SK-N-SH (cell line): ENCODE data around the gene PROM1.

Experiments used
- CHD2 ChIP-seq: fragments of 150-350 bp; IDR thresholded peaks from 2 replicates; pipeline ENCODE4 v1.6.1; 2018; ENCODE audit warnings: low read length; ENCODE audit not compliant: partially characterized antibody
- EP300 ChIP-seq, 2 experiments: IDR thresholded peaks; 2 replicates each; pipeline versions ENCODE4 v1.4.0 to v1.6.1; 2012; ENCODE audit warnings: borderline replicate concordance in 1 of 2, low read depth in 1 of 2, low read length in 1 of 2
- EZH2phosphoT487 ChIP-seq: fragments of 200-600 bp; sonication (generic); IDR thresholded peaks from 2 replicates; pipeline ENCODE4 v1.6.1; 2017; ENCODE audit warnings: low read depth, mixed run types, mild to moderate bottlenecking, antibody characterized with exemption, moderate library complexity, borderline replicate concordance
- FOXM1 ChIP-seq: IDR thresholded peaks from 2 replicates; pipeline ENCODE4 v1.4.0; 2012; ENCODE audit warnings: low read depth, mild to moderate bottlenecking
- IRF3 ChIP-seq: fragments of 150-350 bp; IDR thresholded peaks from 2 replicates; pipeline ENCODE4 v1.6.1; 2016; ENCODE audit warnings: mild to moderate bottlenecking, low read depth, low read length
- JUND ChIP-seq: IDR thresholded peaks from 2 replicates; pipeline ENCODE4 v1.4.0; 2012
- RCOR1 ChIP-seq: fragments of 150-350 bp; IDR thresholded peaks from 2 replicates; pipeline ENCODE4 v1.6.1; 2017; ENCODE audit warnings: antibody characterized with exemption, low read length
- RFX5 ChIP-seq: IDR thresholded peaks from 2 replicates; pipeline ENCODE4 v1.6.1; 2012; ENCODE audit warnings: mild to moderate bottlenecking, improper control_type of control experiment, low read length
- TAF1 ChIP-seq: IDR thresholded peaks from 2 replicates; pipeline ENCODE4 v1.6.1; 2012; ENCODE audit warnings: low read depth, mild to moderate bottlenecking, low read length, moderate library complexity, borderline replicate concordance
- USF1 ChIP-seq: IDR thresholded peaks from 2 replicates; pipeline ENCODE4 v1.4.0; 2012; ENCODE audit warnings: low read depth, borderline replicate concordance
- TF ChIP-seq, protein P1 (sequence below): fragments of 200-600 bp; sonication (generic); IDR thresholded peaks from 2 replicates; pipeline ENCODE4 v1.6.1; 2017; ENCODE audit warnings: antibody characterized with exemption, mild to moderate bottlenecking, moderate library complexity

DNA sequence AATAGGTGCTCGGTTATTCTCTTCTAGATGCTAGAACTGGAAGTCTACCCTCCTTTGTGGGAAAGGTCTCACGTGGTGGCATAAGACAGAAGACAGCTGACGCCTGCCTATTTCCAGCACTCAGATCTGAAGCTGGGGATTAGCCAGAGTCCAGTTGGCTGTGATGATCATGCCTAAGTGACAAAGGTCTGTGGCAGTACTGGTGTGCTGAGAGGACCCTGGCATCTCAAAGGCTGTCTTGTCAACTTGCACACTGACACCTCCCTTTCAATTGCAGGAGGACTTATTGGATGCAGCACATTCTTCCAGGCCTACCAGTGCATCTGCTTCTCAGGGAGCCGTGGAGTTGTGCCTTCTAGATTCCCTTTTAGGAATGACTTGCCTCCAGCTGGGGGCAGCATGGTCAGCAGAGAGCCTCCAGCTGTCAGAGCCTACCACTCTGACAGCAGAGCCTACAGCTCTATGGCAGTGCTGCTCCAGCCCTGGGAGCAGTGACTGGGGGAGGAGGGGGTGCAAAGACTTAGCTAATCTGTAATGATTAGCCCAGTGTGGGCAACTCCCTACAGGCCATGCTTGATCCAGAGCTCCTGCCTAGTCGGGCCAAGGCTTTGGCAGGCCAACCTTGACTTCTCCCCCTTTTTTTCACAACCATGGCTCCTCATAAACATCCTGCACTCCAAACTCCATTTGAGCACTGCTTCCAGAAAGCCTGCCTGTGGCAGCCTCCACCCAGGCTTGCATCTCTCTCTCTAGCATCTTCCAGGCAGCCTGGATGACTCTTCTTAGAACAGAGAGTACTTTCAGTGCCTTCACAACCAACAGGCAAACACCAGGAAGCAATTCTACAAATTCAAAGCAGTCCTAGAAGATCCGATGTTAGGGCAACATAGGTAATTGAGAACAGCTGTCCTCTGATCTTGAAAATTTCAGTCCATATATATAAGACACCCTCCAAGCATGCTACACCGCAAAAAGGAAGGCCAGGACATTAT, 107.1 kb downstream of the PROM1 start:
- TF ChIP-seq, protein P1, sequence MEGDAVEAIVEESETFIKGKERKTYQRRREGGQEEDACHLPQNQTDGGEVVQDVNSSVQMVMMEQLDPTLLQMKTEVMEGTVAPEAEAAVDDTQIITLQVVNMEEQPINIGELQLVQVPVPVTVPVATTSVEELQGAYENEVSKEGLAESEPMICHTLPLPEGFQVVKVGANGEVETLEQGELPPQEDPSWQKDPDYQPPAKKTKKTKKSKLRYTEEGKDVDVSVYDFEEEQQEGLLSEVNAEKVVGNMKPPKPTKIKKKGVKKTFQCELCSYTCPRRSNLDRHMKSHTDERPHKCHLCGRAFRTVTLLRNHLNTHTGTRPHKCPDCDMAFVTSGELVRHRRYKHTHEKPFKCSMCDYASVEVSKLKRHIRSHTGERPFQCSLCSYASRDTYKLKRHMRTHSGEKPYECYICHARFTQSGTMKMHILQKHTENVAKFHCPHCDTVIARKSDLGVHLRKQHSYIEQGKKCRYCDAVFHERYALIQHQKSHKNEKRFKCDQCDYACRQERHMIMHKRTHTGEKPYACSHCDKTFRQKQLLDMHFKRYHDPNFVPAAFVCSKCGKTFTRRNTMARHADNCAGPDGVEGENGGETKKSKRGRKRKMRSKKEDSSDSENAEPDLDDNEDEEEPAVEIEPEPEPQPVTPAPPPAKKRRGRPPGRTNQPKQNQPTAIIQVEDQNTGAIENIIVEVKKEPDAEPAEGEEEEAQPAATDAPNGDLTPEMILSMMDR = no peak
- TF ChIP-seq CHD2 (no peak), JUND (no peak), EP300 (IDR thresholded peaks at IDR 0.05; ENCODE audit: borderline replicate concordance in 1 of 2, low read depth in 1 of 2, low read length in 1 of 2) (no peak), FOXM1 (no peak), RCOR1 (no peak), EZH2phosphoT487 (no peak), IRF3 (no peak), TAF1 (no peak), USF1 (no peak), RFX5 (no peak)
